Prostate gland (tissue), 2 donors: ENCODE measurements around the gene DEPDC4. TPM values are rescaled to one million over a fixed set of nuclear protein-coding genes. Genes with fewer than 3 reads are reported as not detected.

Experiments used
- DNase-seq: peaks from one replicate; pipeline ENCODE4 v3.0.0-alpha.2; 2019; ENCODE audit warnings: low spot score
- H3K27ac ChIP-seq, 2 donors: fragments of 200-600 bp; sonication (generic); 2 replicates each; pipeline ENCODE4 v1.5.1; 2017 to 2019
- H3K27me3 ChIP-seq: fragments of 200-600 bp; sonication (generic); replicated peaks from 2 replicates; pipeline ENCODE4 v1.5.1; 2019; ENCODE audit not compliant: insufficient read depth
- H3K36me3 ChIP-seq, 2 donors: fragments of 200-600 bp; sonication (generic); 1 replicate in 1 of 2; 2 replicates in 1 of 2; pipeline versions ENCODE4 v1.5.1 to v1.8.1; 2017 to 2019
- H3K4me1 ChIP-seq: fragments of 200-600 bp; sonication (generic); replicated peaks from 2 replicates; pipeline ENCODE4 v1.5.1; 2019
- H3K4me3 ChIP-seq, 2 donors: fragments of 200-600 bp; sonication (generic); 2 replicates each; pipeline ENCODE4 v1.5.1; 2017 to 2019
- H3K9me3 ChIP-seq: fragments of 200-600 bp; sonication (generic); 2 replicates; pipeline ENCODE4 v1.5.1; 2017
- CTCF ChIP-seq, 4 experiments: fragments of 200-600 bp in 2 of 4; fragments of 450-650 bp in 2 of 4; sonication (generic) in 2 of 4; IDR thresholded peaks; 1 replicate in 3 of 4; 2 replicates in 1 of 4; pipeline ENCODE4 v1.5.1; 2016 to 2019; ENCODE audit warnings: antibody characterized with exemption in 4 of 4, mild to moderate bottlenecking in 2 of 4, moderate library complexity in 2 of 4
- POLR2A ChIP-seq: fragments of 450-650 bp; IDR thresholded peaks from one replicate; pipeline ENCODE4 v1.6.1; 2016; ENCODE audit warnings: antibody characterized with exemption, mild to moderate bottlenecking
- POLR2AphosphoS5 ChIP-seq: sonication (generic); formaldehyde crosslinking; IDR thresholded peaks from one replicate; pipeline ENCODE4 v1.6.1; 2017; ENCODE audit warnings: antibody characterized with exemption
- WGBS: methylation state at CpG from one replicate; pipeline ENCODE4 v1.1.5; 2018; 5-methylcytosine and 5-hydroxymethylcytosine counted together
- intact Hi-C: fragments of 100-400 bp; cut with DNase I; formaldehyde crosslinking; loops from one replicate; pipeline ENCODE4 v1.14.2; 2022
- small RNA-seq, 2 donors: library from RNA; depleted of rRNA; stranded (forward); fragments of <200 nt; gene quantifications; one replicate each; pipeline ENCODE3, GENCODE V24; 2016
- total RNA-seq, 2 donors: library from RNA; depleted of rRNA; stranded (reverse); fragments of >200 nt; gene quantifications; one replicate each; pipeline ENCODE4 v1.1.0, GENCODE V29; 2016

The DEPDC4 gene
- total RNA-seq, 2 donors from 2014 or later = 5.5 to 18.0 TPM

GRCh38 chr12:100199023-100199346 is 67.9 kb downstream of the DEPDC4 start:
- Histone ChIP-seq H3K36me3 (no peaks in the 10 kb centered on the region), H3K27me3 (no peaks in the 10 kb centered on the region), H3K4me3 (peak overlapping the region; percentile 77 to 79), H3K4me1 (peaks cover 3% of the 10 kb centered on the region), H3K9me3 (no peaks in the 10 kb centered on the region), H3K27ac (peak overlapping the region in 1 of 2 donors; percentile 86)
- TF ChIP-seq POLR2A (no peak), CTCF (IDR thresholded peaks at IDR 0.05) (no peak), POLR2AphosphoS5 (no peak)
- DNase-seq = no peak
- 40% methylated on average over 6 of the region's 6 CpGs for WGBS
- intact Hi-C loops = no loop called here

GRCh38 chr12:100197486-100197885 is 69.4 kb downstream of the DEPDC4 start:
- H3K27me3 ChIP-seq = no peaks in the 10 kb centered on the region
- 88% methylated on average over 4 of the region's 4 CpGs for WGBS
- no peaks in the 10 kb centered on the region for H3K36me3 ChIP-seq
- H3K4me1 ChIP-seq = peaks cover 3% of the 10 kb centered on the region
- DNase-seq = no peak
- H3K4me3 ChIP-seq = no peak overlapping the region
- H3K9me3 ChIP-seq = no peaks in the 10 kb centered on the region
- TF ChIP-seq POLR2A (no peak), POLR2AphosphoS5 (no peak), CTCF (IDR thresholded peaks at IDR 0.05) (no peak)
- H3K27ac ChIP-seq = no peak overlapping the region
- intact Hi-C loops = no loop called here

- Histone ChIP-seq H3K27me3 (no peaks in the 10 kb centered on the region), H3K4me3 (no peak overlapping the region), H3K36me3 (no peaks in the 10 kb centered on the region), H3K4me1 (no peaks in the 10 kb centered on the region), H3K9me3 (no peaks in the 10 kb centered on the region), H3K27ac (no peak overlapping the region)
- no peak for TF ChIP-seq POLR2AphosphoS5
- no peak for TF ChIP-seq CTCF (IDR thresholded peaks at IDR 0.05)
- no peak for TF ChIP-seq POLR2A
- DNase-seq = no peak
- 97% methylated on average over 1 of the region's 1 CpG for WGBS
- intact Hi-C loops = no loop called here
These were observed 73.8 kb downstream of the DEPDC4 start for GRCh38 chr12:100193085-100193484.

Small RNA genes within 50 kb of the gene (small RNA-seq; reads per million reads assigned to genes)
- 0 reads per million in 2 donors for gene RF00019

Other genes starting within 250 kb of the DEPDC4 start
- gene BLTP3B, start 124.2 kb downstream of the DEPDC4 start, total RNA-seq = 10 to 100 TPM; 20.4 to 24.8 TPM
- 10 to 100 TPM; 10.3 to 32.6 TPM for gene ACTR6, start 66.3 kb downstream of the DEPDC4 start, total RNA-seq
- 10 to 100 TPM; 54.4 to 63.7 TPM for gene SCYL2, start 98 bp upstream of the DEPDC4 start, total RNA-seq
- not detected for gene SLC17A8, start 90.0 kb upstream of the DEPDC4 start, total RNA-seq
- not detected for gene NR1H4, start 206.8 kb upstream of the DEPDC4 start, total RNA-seq